GM18519 (cell line): Measurements from ENCODE around the gene CSPG4.
"Not testable (repeated sequence)": the region's sequence is repeated elsewhere in the genome, so short reads cannot be mapped to it uniquely, and the experiment has no call there.

Source experiments
- ATAC-seq: cut with Tn5 transposase; IDR thresholded peaks from one replicate; pipeline ENCODE4 v1.9.1; 2021; ENCODE audit warnings: mild to moderate bottlenecking, moderate library complexity; ENCODE audit not compliant: unreplicated experiment, low FRiP score

CSPG4 gene

DNA sequence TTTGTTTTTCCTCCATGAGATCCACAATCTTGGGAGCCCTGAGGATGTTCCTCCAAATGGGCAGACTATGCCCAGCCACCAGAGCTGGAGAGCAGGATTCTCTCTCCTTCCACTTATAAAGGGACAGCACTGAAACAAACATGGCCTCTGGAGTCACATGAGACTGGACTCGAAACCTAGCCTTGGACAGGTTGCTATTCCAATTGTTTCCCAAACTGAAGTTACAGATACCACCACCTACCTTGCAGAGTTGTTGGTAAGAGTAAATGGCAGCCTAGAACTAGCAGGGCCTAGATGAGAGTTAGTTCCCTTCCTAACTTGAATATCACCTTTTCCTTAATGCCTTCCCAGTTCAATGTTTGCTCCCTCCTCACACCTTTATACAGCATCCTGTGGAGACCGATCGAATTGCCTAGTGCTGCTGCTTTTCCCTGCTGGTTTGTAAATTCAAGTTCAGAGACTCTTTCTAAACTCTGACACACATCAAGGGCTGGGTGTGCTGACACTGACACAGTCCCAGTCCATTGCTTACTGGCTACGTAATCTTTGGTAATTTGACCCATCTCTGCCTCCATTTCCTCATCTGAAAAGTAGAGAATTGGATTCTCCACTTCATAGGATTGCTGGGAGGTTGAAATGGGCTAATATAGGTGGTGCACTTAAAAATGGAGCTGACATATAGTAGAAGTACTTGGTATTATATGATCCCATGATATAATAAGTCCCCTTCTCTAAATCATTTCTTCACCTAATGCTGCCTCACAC is 75.2 kb downstream of the CSPG4 start:
- no peak for ATAC-seq

DNA sequence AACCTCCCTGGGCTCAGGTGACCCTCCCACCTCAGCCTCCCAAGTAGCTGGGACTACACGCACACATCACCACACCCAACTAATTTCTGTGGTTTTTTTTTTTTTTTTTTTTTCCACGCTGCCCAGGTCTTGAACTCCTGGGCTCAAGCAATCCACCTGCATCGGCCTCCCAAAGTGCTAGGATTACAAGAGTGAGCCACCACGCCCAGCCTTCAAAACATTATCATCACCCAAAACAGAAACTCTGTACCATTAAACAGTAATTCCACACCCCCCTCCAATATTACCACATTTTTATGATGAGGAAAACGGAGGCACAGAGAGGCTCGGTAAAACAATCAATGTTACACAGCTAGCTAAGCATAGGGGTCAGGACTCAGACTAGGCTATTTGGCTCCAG is 76.6 kb downstream of the CSPG4 start:
- no peak for ATAC-seq

DNA sequence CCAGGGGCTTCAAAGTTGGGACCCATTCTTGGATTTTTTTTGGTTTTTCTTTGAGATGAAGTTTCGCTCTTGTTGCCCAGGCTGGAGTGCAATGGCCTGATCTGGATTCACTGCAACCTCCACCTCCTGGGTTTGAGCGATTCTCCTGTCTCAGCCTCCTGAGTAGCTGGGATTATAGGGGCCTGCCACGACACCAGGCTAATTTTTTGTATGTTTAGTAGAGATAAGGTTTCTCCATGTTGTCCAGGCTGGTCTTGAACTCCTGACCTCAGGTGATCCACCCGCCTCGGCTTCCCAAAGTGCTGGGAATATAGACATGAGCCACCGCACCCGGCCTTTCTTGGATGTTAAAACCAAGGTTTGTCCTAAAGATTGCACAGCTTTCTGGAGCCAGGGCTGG is 78.7 kb downstream of the CSPG4 start:
- not testable (repeated sequence) for ATAC-seq

- ATAC-seq = no peak
Measured at GRCh38 chr15:75631935-75632334, 80.7 kb downstream of the CSPG4 start.

DNA sequence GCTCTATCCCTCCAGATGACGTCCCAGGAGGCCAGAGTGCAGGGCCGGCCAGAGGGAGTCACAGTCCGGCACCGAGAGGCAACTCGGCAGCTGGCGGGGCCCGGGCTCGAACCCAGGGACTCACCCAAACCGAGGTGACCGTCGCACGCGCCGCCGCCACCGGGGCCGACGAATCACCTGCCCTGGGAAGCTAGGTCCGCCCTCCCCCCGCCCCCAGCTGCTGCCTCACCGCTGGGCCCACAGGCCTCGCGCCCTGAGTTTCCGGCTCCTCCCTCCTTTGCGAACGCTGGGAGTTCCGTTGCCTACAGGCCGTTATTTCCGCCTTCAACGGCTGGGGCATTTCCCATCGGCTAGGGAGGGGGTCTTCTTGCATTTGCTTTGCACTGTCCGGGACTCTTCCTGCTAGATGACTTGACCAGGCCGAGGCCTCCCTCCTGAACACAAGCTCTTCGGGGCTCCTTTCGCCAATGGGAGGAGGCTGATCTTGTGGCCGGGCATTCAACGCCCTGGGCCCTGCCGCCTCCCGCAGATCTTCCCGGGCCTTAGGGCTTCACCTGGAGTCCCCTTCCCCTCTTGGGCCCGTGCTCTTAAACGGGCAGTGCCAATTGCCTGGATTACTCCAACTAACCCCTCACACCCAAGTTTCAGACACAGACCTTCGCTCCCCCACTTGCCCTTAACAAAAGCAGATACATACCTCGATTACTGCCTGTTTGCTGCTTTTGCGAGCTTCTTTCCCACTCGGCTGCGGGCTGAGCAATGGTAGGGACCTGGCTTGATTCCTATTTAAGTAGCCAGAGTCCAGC is 86.9 kb downstream of the CSPG4 start, which contains the start of gene SNUPN:
Gene SNUPN, minus strand, starts transcription at position 184 of the 806 bp plus-strand sequence. CDS start 4,674 bp downstream, outside the sequence.
- peak; percentile 49 for ATAC-seq
